Mucosa of descending colon (tissue), 3 donors: ENCODE results near the gene ZNF226. TPM values are rescaled to one million over a fixed set of nuclear protein-coding genes. Genes with fewer than 3 reads are reported as not detected.
"Not testable (repeated sequence)": the region's sequence is repeated elsewhere in the genome, so short reads cannot be mapped to it uniquely, and the experiment has no call there.

Experiments
- ATAC-seq: fragments of 200-7000 bp; cut with Tn5 transposase; one replicate; pipeline ENCODE4 v1.9.1; 2020; ENCODE audit warnings: mild to moderate bottlenecking, moderate library complexity
- DNase-seq, 3 donors: peaks; one replicate each; pipeline ENCODE4 v3.0.0-alpha.2; 2020
- H3K36me3 ChIP-seq: fragments of 200-600 bp; one replicate; pipeline ENCODE4 v1.8.0; 2021; ENCODE audit warnings: low read depth, mild to moderate bottlenecking
- H3K4me1 ChIP-seq: fragments of 200-600 bp; one replicate; pipeline ENCODE4 v1.8.0; 2021; ENCODE audit warnings: low read depth, mild to moderate bottlenecking
- H3K4me3 ChIP-seq: fragments of 200-600 bp; one replicate; pipeline ENCODE4 v1.8.0; 2021; ENCODE audit warnings: mild to moderate bottlenecking
- H3K9me3 ChIP-seq: fragments of 200-600 bp; one replicate; pipeline ENCODE4 v1.8.0; 2021; ENCODE audit warnings: mild to moderate bottlenecking
- CTCF ChIP-seq: fragments of 200-600 bp; IDR thresholded peaks from one replicate; pipeline ENCODE4 v1.8.0; 2022; ENCODE audit warnings: antibody characterized with exemption, mild to moderate bottlenecking
- intact Hi-C, 2 donors: fragments of 100-400 bp; cut with DNase I in 1 of 2; cut with micrococcal nuclease in 1 of 2; formaldehyde crosslinking; loops; one replicate each; pipeline versions ENCODE4 v1.11.0 to v1.11.1; 2022; cut with DNase I, micrococcal nuclease
- long read RNA-seq, 2 donors: library from polyadenylated mRNA; unstranded; transcript quantifications; one replicate each; pipeline ENCODE4 v2.0.0, GENCODE V29; 2019 to 2021
- total RNA-seq, 3 donors: library from RNA; stranded (reverse); fragmentation: NEBNext Ultra II Directional in 2 of 3; extraction: Animal tissue kit (Norgen Biotek cat#: 25700) in 2 of 3; gene quantifications; one replicate each; pipeline versions ENCODE4 v1.2.1 to v1.2.4, GENCODE V29; 2021 to 2023
- donor health status: DM: no; HTN: no; CAD: no; lungs with moderate emphysema.
- donor health status: DM: no; HTN: no; CAD: no.
- donor health status: DM: no; HTN: yes; CAD: no.

The ZNF226 gene
- 10 to 100 TPM; 17.9 to 23.1 (median 23.0) TPM for total RNA-seq
- long read RNA-seq, donor 1, partial matches to known transcripts: 0 of 6 reads
- long read RNA-seq, donor 1, other reads (novel, unspliced or antisense): 3 of 6 reads
- long read RNA-seq, donor 2, transcript ZNF226-201 (6 exons, 817 nt): major isoform, 5 of 7 reads
- long read RNA-seq, donor 2, partial matches to known transcripts: 0 of 7 reads
- long read RNA-seq, donor 2, other reads (novel, unspliced or antisense): 1 of 7 reads

GRCh38 chr19:44164673-44165512, at the start of gene ZNF226:
TSS of gene ZNF226 (plus strand) at chr19:44165100. CDS start at chr19:44170081, 4,981 bp downstream.
- no peak for TF ChIP-seq CTCF
- DNase-seq (peak; percentile 82 to 93 (median 90)), ATAC-seq (peak; percentile 100)
- Histone ChIP-seq H3K36me3 (peaks cover 6% of the 10 kb centered on the region), H3K4me1 (peaks cover 4% of the 10 kb centered on the region), H3K9me3 (peaks cover 62% of the 10 kb centered on the region), H3K4me3 (peak within 1 kb of the TSS; percentile 60)
- intact Hi-C loops: no loop called here

GRCh38 chr19:44121162-44121561, 43.7 kb upstream of the ZNF226 start:
- ATAC-seq, H3K4me1 ChIP-seq, H3K4me3 ChIP-seq, DNase-seq, H3K36me3 ChIP-seq, intact Hi-C loops: not testable (repeated sequence)
- peaks cover 46% of the 10 kb centered on the region for H3K9me3 ChIP-seq

- ATAC-seq (no peak), DNase-seq (no peak)
- Histone ChIP-seq H3K9me3 (peaks cover 66% of the 10 kb centered on the region), H3K4me1 (no peaks in the 10 kb centered on the region), H3K36me3 (no peaks in the 10 kb centered on the region), H3K4me3 (no peak overlapping the region)
- TF ChIP-seq CTCF: no peak
- intact Hi-C loops: no loop called here
These were observed 32.9 kb upstream of the ZNF226 start for GRCh38 chr19:44131955-44132354.

GRCh38 chr19:44141191-44142058, 23.5 kb upstream of the ZNF226 start, which contains the start of gene ZNF234:
TSS of gene ZNF234 (plus strand) at chr19:44141554. CDS start at chr19:44144633, 3,079 bp downstream.
- Histone ChIP-seq H3K4me1 (peaks cover 4% of the 10 kb centered on the region), H3K4me3 (peak within 1 kb of the TSS; percentile 80), H3K36me3 (peaks cover 4% of the 10 kb centered on the region), H3K9me3 (no peaks in the 10 kb centered on the region)
- ATAC-seq (peak; percentile 98), DNase-seq (peak; percentile 79 to 92 (median 80))
- intact Hi-C loops: no loop called here
- TF ChIP-seq CTCF: no peak

- Histone ChIP-seq H3K4me3 (peak overlapping the region; percentile 80), H3K36me3 (peaks cover 4% of the 10 kb centered on the region), H3K9me3 (no peaks in the 10 kb centered on the region), H3K4me1 (peaks cover 4% of the 10 kb centered on the region)
- ATAC-seq (peak; percentile 12), DNase-seq (peak in 1 of 3 donors; percentile 3)
- no peak for TF ChIP-seq CTCF
- intact Hi-C loops: no loop called here
These were observed 22.9 kb upstream of the ZNF226 start for GRCh38 chr19:44142059-44142433.
